Femur (tissue), 1 donor: ENCODE measurements around the gene TMEM191C.
"Not testable (repeated sequence)": the region's sequence is repeated elsewhere in the genome, so short reads cannot be mapped to it uniquely, and the experiment has no call there.

ENCODE experiments used
- DNase-seq: peaks from one replicate; pipeline ENCODE4 v3.0.0-alpha.2; 2017

The TMEM191C gene

DNA sequence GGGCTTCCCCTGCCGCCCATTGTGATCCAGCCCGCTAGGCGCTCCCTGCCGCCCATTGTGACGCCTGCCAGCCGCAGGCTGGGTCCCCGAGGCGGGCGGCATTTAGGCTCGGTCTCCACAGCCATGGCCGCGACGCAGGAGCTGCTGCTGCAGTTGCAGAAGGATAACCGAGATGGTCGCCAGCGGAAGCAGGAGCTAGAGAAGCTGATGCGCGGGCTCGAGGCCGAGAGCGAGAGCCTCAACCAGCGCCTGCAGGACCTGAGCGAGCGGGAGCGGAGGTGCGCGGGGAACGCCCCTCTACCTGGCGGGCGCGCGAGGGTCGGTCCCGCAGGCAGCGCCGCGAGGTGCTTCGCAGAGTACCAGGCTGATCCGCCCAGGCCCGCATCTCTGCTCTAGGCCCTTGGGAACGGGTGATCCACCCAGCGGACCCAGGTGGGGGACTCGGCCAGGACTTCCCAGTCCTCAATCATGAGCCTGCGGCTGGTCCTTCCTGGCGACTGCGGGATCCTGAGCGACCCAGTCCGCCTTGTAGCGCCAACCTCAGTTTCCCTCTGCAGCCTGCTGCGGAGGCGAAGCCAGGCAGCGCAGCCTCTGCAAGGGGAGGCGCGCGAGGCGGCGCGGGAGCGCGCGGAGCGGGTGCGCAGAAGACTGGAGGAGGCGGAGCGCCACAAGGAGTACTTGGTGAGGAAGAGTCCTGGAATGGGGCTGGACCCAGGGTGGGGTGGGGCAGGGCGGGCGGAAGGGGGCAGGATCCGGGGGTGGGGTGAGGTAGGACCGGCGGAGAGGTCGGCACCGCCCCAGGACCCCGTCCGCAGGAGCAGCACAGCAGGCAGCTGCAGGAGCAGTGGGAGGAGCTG, at the start of gene TMEM191C:
Gene TMEM191C, plus strand, starts transcription at position 51 of the 857 bp plus-strand sequence. Its CDS starts 73 bp downstream, at position 124.
- DNase-seq, result not testable (repeated sequence)

DNA sequence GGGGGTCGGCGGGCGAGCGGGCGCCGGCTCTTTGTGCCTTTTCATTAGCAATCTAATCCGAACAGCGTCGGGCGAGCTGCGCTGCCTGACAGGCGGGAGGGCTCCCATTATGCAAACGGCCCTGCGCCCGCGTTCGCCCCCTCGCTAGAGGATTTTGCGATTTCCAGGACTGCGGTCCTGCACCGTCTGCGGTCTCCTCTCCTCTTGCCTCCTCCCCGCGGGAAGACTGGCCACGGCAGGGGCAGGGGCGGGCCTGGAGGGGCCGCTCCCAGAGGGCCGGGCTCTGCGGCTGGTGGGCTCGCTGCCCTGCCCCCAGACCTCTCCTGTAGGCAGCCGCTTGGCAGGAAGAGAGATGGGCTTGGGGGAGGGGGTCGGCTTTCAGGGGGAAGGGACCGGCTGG, 49.3 kb upstream of the TMEM191C start:
- DNase-seq, result not testable (repeated sequence)

DNA sequence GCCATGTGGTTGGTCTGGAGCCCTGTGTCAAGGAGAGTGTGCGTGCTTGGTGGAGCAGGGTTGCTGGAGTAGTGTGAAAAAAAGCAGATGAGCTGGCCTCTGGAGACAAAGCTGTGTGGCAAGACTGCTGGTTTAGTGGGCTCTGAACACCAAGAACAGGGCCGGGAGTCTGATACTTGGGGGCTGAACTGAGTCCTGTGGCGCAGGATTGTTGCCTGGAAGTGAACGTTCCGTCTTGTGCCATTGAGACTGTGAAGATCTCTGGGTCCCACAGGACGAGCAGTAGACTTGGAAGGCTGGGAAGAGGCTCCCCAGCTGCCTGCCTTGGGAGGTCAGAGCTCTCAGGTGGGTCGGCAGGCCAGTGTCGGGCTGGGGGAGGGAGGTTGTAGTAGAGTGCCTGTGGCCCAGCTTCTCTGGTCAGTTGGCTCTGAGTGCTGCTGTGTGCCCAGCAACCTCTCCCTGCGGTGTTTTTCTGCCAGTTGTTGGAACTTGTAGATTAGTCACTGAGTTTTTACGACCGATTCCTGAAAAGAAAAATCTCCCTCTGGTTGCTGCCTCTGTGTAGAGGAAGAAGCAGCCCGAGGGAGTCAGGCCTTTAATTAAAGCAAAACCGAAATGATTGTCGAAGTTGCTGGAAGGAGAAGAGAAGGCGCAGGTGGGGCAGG, 48.1 kb upstream of the TMEM191C start:
- DNase-seq, result not testable (repeated sequence)

DNA sequence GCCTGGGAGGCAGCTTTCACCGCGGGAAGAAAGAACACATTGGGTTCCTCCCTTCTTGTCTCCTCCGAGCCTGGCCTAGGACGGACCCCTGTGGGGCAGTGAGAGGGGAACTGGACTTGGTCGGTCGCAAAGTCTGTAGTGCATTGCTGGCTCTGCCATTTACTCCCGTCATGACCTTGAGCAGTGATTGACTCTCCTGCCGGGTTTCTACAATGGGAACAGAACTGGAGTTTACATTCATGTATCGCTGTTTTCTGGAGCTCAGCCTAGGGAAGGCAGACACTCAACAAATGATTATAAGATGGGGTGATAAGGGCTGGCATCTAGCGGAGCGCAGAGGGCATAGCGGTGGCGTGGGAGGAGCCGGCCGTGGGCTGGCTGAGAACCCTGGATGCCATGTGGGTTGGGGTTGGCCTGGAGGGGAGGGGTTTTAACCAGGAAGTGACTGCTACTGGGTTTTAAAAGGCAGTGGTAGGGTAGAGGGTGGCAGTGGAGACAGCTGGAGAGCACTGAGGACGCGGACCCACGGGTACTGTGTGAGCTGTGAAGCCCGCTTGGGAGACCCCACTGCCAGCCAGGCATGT, 46.9 kb upstream of the TMEM191C start:
- not testable (repeated sequence) for DNase-seq

DNA sequence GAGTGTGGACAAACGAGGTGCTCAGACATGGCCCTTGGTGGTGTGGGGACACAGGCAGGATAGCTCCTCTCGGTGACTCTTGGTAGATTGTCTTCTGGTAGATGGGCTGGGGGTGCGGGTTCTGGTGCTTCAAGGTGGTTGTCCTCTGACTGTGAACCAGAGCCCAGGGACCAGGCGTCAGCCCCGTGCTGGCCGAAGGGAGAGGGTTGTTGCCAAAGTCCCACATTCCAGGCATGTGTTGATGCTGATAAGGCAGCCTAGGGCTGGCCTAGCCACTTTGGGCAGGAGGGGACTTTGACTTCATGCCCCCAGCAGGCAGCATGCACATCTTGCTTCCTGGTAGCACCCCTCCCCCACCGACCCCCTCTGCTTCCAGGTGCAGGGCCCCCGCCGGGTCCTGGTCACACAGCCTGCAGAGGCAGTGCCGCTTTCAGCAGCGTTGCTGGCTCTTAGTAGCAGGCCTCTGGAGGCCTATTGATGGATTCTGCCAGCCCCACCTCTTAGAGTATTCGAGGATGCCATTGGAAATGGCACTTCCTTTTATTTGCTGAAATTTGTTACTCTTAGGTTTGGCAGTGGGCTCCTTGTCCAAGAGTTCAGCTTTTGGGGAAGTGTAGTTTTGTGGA, 43.0 kb upstream of the TMEM191C start:
- DNase-seq, result not testable (repeated sequence)

DNA sequence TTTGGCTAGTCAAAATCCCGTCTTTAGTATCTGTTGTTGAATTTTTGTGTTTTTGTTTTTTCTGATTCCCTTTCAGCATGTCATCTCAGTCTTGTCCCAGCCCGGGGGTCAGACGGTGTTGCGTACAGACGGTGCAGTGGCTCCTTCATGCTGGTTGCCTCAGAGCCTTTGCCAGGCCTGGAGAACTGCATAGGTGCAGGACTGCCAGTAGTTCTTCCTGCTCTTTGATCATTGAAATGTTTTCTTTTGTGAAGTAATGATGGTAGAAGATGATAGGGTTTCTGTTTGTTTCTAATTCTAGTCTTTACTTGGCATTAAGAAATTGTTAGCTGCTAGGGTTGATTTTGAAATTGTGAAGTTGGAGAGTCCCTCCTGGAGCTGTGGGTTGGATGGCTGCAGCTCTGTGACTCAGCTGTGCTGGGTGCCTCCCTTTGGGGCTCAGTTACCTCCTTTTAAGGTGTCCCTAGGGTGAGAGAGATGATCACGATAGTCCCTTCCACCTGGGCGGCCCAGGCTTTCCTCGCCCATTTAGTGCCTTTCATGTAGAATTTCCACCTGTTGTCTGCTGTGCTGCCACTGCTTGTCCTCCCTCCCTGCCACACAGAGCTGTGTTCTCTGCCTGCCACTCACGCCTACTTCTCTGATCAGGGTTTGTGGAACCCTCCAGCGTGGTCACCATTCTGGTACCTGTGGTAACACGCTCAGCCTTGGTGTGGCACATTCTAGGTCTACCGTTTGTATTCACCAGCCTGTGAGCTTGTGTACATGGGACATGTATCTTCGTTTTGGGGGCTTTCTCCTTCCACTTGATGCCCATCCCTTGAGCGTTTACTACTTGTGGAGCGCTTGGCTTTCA, 32.6 kb upstream of the TMEM191C start:
- DNase-seq, result not testable (repeated sequence)

DNA sequence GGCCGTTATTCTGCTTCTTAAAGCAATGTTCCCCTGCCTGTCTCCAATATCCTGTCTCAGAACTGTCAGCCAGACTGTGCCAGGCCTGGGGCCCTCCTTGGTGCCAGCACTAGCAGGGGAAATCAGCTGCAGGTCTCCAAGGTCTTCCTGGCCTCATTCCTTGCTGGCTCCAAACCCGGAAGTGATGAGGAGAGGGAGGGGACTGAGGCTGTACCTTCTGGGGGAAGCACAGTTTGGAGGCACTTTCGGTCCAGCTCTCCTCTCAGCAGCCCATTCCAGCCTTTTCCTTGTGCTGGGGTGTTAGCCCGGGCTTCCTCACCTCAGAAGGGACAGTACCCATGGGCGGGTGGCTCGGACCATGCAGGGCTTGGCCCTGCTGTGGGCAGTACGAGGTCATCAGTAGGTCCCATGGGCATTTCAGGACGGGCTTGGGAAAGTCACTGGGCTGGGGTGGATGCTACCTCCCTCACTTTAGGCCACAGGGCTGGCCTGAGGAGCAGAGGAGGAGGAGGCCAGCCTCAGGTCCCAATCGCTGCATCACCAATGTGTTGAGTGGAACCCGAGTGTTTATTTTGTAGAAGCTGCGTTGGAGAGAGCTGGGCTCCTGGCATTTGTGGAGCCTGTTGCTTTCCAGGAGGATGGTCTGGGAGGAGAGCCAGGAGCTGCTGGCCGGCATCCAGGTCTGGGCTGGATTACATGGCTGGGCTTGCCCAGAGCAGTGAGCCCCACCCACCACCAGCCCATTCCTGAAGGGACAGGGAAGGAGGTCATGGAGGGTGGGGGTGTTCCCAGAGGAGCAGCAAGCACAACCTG, 31.0 kb upstream of the TMEM191C start:
- not testable (repeated sequence) for DNase-seq

DNA sequence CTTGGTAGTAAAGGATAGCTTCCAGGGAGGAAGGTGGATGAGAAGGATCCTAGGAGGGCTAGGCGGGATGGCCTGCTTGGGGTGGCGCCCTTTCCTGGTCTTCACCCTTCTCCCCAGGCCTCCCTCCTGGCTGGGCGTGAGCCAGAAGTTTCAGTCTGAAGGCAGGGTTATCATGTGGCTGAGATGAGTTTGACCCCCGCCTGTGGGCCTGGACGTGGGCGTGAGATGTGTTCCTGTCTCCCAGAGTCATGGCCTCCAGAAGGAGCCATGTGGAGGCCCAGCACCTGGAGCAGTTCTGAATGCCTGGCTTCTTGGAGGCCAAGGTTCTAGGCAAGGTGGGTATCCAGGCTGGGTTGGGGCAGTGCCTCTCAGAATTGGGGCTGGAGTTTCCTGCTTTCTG, 29.2 kb upstream of the TMEM191C start:
- not testable (repeated sequence) for DNase-seq

DNA sequence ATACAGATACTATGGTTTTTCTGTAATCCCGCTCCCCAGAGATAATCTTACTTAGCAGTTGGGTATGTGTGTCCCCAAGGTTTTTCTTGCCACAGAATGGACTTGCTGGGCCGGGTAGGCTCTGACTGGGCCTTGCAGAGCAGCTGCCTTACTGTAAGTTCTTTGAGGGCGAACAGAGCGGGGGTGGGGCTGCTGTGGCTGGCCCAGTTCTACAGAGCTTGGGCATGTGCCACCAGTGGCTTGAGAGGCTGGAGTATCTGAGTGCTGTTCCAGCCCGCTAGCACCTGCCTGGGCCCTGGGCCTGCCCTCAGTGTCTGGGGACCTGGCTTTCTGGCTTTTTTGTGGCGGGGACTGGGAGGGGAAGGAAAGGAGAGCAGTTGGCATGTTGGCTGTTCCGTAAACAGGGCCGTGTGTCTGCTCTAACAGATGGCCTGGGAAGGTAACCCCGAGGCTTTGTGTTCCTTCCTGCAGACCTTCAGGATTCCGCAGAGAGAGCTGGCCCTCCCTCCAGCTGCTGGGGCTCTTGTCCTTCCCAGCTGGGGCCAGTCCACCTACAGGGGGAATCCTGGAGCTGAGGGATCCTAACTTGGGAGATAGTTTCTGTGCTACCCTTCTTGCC, 27.1 kb upstream of the TMEM191C start:
- not testable (repeated sequence) for DNase-seq

DNA sequence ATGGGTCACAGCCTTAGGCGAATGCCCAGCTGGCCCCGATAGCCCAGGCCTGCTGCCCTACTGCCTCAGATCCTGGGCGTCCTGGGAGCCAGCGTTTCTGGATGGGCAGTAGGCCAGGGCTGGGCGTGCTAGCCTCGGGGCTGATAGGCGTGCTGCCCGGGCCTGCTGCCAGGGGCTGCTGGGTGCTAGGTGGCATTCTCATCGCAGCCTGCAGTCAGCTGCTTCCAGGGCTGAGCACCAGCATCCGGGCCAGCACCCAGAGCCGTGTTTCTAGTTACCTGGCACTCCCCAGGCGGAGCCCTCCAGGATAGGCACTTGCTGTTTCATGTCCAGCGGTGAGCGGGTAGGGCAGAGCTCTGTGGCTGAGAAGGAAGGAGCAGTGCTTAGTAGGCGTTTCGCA, 26.5 kb upstream of the TMEM191C start:
- not testable (repeated sequence) for DNase-seq

DNA sequence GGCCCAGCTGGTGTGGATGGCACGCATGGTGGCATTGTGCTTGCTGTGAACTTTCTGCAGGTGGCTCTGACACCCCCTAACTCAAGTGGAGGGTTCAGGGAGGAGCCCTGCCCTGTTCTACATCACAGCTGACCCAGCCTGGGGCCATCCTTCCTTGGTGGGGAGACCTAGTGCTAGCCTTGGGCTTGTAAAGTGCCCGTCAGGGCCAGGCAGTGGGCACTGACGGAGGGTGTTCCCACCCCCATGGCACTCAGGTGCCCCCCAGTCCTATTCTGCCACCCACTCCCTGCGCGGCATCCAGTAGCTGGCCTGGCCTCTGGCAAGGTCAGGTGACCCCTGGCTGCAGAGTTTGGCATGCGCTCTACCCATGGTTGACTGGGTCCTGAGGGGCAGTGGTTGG, 26.0 kb upstream of the TMEM191C start:
- DNase-seq, result not testable (repeated sequence)

DNA sequence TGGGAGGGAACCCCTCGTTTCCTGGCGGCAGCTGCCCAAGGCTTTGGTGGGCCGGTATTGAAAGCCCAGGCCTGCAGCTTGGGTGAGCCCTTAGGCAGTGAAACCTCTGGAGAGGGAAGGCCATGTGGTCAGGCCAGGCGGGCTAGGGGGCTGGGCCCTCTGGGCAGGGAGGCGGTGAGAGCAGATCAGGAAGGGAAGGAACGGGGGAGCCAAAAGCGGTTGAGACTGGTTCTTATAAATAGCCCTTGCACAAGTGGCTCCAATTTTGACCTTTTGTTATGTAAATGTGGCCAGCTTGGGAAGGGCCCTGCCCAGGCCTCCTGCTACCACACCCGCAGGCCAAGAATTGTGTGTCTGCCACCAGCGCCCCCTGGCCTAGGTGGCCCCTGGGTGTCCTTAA, 25.1 kb upstream of the TMEM191C start:
- not testable (repeated sequence) for DNase-seq

DNA sequence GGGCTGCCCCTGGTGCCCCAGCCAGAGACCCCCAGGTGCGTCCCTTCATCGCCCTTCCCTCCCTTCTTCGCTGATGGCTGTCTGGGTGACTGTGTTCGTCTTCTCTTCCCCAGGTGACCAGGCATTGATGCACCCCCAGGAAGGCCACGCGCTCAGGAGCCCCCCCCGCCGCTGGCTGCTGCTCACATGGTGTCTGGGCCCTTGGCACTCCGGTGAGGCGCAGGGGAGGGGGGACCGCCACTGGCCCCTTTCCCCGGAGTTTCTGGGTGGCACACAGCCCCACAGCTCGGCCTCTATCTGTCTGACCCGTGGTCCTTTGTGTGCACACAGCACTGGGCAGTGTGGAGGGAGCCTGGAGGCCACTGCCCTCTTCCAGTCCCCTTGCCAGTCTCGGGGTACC, 24.5 kb upstream of the TMEM191C start:
- not testable (repeated sequence) for DNase-seq

DNA sequence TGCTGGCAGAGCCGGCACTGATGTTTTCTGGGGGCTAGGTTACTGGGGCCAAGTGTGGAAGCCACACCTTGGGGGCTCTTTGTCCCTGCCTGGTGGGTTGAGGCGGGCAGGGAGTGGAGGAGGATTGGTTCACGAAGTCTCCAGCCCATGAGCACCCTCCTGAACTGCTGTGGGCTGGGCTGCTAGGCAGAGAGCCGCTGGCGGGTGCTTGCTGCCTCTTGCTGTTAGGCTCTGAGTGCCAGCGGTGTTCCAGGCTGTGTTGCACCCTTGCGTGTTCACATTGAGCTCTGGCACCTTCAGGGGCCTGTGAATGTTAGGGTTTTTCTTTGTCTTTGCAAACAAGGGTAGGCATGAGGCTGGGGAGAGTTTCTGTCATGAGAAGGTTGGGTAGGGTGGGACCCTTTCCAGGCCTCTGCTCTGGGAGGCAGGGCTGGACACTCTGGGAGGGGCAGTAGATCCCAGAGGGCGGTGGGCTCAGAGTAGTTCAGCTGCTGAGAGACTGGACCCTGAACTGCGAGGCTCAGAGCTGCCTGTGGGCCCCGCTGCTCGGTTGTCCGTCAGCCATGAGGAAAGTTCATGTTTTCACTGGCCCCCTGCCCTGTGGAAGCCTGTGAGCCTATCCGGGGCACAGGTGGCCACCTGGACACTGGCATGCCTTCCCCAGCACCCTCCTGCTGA, 24.0 kb upstream of the TMEM191C start:
- DNase-seq, result peak; percentile 16

DNA sequence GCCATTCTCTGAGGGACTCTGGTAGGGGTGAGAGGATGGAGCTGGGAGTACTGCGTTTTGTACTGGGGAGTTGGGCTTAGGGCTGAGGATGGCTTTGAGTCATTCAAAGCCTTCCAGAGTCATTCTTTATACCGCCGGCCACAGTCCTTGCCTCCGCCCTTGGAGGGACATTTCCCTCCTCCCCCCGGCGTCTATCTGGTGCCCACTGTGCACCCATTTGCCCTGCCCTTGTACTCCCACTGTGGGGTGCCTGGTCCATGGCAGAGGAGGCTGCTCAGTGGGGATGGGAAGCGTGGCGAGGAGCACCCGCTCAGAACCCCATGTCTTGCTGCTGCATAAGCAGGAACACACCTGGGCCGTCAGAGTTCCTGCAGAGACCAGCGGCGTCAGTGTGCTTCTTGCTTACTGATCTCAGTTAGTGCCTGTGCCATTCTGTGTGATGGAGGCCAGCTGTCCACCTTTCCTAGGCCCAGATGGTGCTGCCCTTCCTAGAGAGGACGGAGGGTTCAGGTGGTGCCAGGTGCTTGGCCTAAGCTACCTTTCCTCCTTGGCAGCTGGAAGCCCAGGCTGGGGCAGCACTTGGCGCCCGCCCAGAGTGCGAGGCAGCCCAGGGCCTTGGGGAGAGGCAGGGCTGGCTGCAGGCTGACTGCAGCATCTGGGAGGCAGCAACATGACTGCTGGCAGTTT, 23.3 kb upstream of the TMEM191C start:
- peak; percentile 16 for DNase-seq

DNA sequence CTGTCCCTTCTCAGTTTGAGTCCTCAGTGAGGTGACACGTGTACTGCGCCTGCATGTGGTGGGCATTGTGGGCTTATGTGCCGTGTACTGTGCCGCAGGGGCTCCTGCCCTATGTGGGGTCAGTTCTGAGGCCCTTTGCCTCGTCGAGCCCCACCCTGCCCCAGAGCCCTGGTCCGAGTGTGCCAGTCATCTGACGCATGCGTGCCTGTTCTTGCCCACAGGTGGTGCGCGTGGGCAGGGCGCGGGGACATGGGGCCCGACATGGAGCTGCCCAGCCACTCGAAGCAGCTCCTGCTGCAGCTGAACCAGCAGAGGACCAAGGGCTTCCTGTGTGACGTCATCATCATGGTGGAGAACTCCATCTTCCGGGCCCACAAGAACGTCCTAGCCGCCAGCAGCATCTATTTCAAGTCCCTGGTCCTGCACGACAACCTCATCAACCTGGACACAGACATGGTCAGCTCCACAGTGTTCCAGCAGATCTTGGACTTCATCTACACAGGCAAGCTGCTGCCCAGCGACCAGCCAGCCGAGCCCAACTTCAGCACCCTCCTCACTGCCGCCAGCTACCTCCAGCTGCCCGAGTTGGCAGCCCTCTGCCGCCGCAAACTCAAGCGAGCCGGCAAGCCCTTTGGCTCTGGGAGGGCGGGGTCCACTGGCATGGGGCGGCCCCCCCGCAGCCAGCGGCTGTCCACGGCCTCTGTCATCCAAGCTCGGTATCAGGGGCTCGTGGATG, 22.3 kb upstream of the TMEM191C start:
- DNase-seq, result peak; percentile 43

DNA sequence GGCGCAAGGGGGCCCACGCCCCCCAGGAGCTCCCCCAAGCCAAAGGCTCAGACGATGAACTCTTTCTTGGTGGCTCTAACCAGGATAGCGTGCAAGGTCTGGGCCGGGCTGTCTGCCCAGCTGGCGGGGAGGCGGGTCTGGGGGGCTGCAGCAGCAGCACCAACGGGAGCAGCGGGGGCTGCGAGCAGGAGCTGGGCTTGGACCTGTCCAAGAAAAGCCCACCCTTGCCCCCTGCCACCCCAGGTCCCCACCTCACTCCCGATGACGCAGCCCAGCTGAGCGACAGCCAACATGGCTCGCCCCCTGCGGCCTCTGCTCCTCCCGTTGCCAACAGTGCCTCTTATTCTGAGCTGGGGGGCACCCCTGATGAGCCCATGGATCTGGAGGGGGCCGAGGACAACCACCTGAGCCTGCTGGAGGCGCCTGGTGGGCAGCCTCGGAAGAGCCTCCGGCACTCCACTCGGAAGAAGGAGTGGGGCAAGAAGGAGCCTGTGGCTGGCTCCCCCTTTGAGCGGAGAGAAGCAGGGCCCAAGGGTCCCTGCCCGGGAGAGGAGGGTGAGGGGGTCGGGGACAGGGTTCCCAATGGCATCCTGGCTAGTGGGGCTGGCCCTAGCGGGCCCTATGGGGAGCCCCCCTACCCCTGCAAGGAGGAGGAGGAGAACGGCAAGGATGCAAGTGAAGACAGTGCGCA, 21.6 kb upstream of the TMEM191C start:
- DNase-seq, result no peak
